ENCODE measurements around the gene BRS3. TPM values are rescaled to one million over a fixed set of nuclear protein-coding genes. Genes with fewer than 3 reads are reported as not detected.

BRS3 gene
- total RNA-seq, 2 experiments from 2014 or later: not detected

DNA sequence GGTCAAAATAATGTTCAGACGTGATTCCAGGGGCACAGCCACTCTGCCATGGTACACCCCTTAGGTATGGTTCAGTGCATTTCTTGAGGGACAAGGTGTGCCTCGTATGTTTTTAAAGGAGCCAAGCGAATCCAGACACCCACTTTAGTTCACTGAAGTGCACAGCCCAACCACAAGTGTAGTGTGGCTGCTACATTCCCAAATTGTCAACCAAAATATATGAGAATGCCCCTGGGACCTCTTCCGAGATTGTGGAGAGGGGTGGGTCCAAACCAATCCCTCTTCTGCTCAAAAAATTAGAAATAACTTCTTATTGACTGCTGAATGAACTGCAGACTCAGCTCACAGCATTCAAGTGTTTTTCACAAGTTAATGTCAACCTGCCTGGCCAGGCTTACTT is 7.4 kb upstream of the BRS3 start:
- intact Hi-C loops (cut with DNase I, micrococcal nuclease): no loop called here
- no peaks in the 10 kb centered on the region for H3K9me3 ChIP-seq (ENCODE audit: control insufficient read depth in 1 of 2, insufficient read depth in 1 of 2, low read length in 2 of 2)
- H3K4me1 ChIP-seq (ENCODE audit: insufficient read depth, low read length): no peaks in the 10 kb centered on the region
- TF ChIP-seq, protein P1, sequence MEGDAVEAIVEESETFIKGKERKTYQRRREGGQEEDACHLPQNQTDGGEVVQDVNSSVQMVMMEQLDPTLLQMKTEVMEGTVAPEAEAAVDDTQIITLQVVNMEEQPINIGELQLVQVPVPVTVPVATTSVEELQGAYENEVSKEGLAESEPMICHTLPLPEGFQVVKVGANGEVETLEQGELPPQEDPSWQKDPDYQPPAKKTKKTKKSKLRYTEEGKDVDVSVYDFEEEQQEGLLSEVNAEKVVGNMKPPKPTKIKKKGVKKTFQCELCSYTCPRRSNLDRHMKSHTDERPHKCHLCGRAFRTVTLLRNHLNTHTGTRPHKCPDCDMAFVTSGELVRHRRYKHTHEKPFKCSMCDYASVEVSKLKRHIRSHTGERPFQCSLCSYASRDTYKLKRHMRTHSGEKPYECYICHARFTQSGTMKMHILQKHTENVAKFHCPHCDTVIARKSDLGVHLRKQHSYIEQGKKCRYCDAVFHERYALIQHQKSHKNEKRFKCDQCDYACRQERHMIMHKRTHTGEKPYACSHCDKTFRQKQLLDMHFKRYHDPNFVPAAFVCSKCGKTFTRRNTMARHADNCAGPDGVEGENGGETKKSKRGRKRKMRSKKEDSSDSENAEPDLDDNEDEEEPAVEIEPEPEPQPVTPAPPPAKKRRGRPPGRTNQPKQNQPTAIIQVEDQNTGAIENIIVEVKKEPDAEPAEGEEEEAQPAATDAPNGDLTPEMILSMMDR (IDR thresholded peaks at IDR 0.05): no peak
- no peaks in the 10 kb centered on the region for H3K36me3 ChIP-seq (ENCODE audit: insufficient read depth, low read length)
- no peaks in the 10 kb centered on the region for H3K4me1 Mint-ChIP-seq (ENCODE audit: low read depth)
- CTCF ChIA-PET: no interaction called here
- no peaks in the 10 kb centered on the region for H3K36me3 Mint-ChIP-seq (ENCODE audit: low read depth)
- H3K27ac Mint-ChIP-seq: no peak overlapping the region
- H3K4me3 Mint-ChIP-seq: no peak overlapping the region
- no peak overlapping the region for H3K4me3 ChIP-seq (ENCODE audit: low read length)
- ATAC-seq (ENCODE audit: poor library complexity) (no peak), DNase-seq (no peak)
- POLR2A ChIA-PET: no interaction called here
- no peaks in the 10 kb centered on the region for H3K9me3 Mint-ChIP-seq
- peaks cover 2% of the 10 kb centered on the region for H3K27me3 Mint-ChIP-seq
- H3K27me3 ChIP-seq (ENCODE audit: control insufficient read depth in 1 of 2, insufficient read depth in 2 of 2, low read length in 2 of 2): peaks cover 0 to 4% of the 10 kb centered on the region in 2 experiments
- H3K27ac ChIP-seq (ENCODE audit: low read depth in 1 of 2, low read length in 2 of 2): no peak overlapping the region

DNA sequence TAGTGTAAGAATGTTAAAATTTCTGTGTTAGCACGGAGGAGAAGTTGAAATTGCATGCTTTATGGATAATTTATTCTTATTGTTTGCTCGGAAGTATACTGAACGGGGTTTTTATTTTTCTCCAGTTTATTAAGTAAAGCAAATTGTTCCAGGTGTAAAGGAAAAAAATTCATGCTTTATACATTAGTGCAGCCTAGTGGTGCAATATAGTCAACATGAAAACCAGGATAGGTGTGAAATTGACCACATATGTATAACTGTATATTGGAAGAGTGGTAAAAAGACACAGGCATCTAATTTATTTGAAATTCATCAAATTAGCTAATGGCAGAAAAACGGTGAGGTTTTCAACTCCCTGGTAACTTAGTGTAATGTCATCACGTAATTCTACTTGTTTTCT is 959 bp downstream of the BRS3 start:
- H3K27ac ChIP-seq (ENCODE audit: low read depth in 1 of 2, low read length in 2 of 2): no peak overlapping the region
- intact Hi-C loops (cut with DNase I, micrococcal nuclease): no loop called here
- Mint-ChIP-seq H3K27ac (no peak overlapping the region), H3K4me1 (ENCODE audit: low read depth) (no peaks in the 10 kb centered on the region), H3K27me3 (peaks cover 50% of the 10 kb centered on the region), H3K9me3 (no peaks in the 10 kb centered on the region), H3K36me3 (ENCODE audit: low read depth) (no peaks in the 10 kb centered on the region), H3K4me3 (no peak overlapping the region)
- ATAC-seq (ENCODE audit: poor library complexity): no peak
- H3K9me3 ChIP-seq (ENCODE audit: control insufficient read depth in 1 of 2, insufficient read depth in 1 of 2, low read length in 2 of 2): no peaks in the 10 kb centered on the region
- POLR2A ChIA-PET: no interaction called here
- CTCF ChIA-PET: interaction anchor here (0.5 kb wide), 1 partner anchor 19 kb away, joined by 3 read pairs; no protein-coding TSS in a partner anchor
- TF ChIP-seq, protein P1 (IDR thresholded peaks at IDR 0.05): no peak
- H3K4me3 ChIP-seq (ENCODE audit: low read length): no peak overlapping the region
- H3K4me1 ChIP-seq (ENCODE audit: insufficient read depth, low read length): no peaks in the 10 kb centered on the region
- H3K27me3 ChIP-seq (ENCODE audit: control insufficient read depth in 1 of 2, insufficient read depth in 2 of 2, low read length in 2 of 2): peaks cover 0 to 25% of the 10 kb centered on the region in 2 experiments
- H3K36me3 ChIP-seq (ENCODE audit: insufficient read depth, low read length): no peaks in the 10 kb centered on the region
- DNase-seq: no peak

DNA sequence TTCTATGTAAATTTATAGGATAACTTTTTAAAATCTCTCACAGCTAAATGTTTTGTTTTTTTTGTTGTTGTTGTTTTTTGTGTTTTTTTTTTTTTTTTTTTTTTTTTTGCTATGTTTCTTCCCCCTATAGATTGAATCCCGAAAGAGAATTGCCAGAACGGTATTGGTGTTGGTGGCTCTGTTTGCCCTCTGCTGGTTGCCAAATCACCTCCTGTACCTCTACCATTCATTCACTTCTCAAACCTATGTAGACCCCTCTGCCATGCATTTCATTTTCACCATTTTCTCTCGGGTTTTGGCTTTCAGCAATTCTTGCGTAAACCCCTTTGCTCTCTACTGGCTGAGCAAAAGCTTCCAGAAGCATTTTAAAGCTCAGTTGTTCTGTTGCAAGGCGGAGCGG is 4.1 kb downstream of the BRS3 start:
- ChIA-PET POLR2A (no interaction called here), CTCF (interaction anchor here (0.6 to 0.7 kb wide), 3 partner anchors 35 to 1379 kb away, joined by 3 to 5 read pairs (median 3); no protein-coding TSS in a partner anchor)
- Mint-ChIP-seq H3K27me3 (peaks cover 34% of the 10 kb centered on the region), H3K4me3 (no peak overlapping the region), H3K9me3 (no peaks in the 10 kb centered on the region), H3K36me3 (ENCODE audit: low read depth) (peaks cover 5% of the 10 kb centered on the region), H3K27ac (no peak overlapping the region), H3K4me1 (ENCODE audit: low read depth) (peaks cover 9% of the 10 kb centered on the region)
- Histone ChIP-seq H3K27me3 (ENCODE audit: control insufficient read depth in 1 of 2, insufficient read depth in 2 of 2, low read length in 2 of 2) (peaks cover 0 to 25% of the 10 kb centered on the region in 2 experiments), H3K4me3 (ENCODE audit: low read length) (no peak overlapping the region), H3K9me3 (ENCODE audit: control insufficient read depth in 1 of 2, insufficient read depth in 1 of 2, low read length in 2 of 2) (no peaks in the 10 kb centered on the region), H3K27ac (ENCODE audit: low read depth in 1 of 2, low read length in 2 of 2) (no peak overlapping the region), H3K4me1 (ENCODE audit: insufficient read depth, low read length) (peaks cover 5% of the 10 kb centered on the region), H3K36me3 (ENCODE audit: insufficient read depth, low read length) (no peaks in the 10 kb centered on the region)
- TF ChIP-seq, protein P1 (IDR thresholded peaks at IDR 0.05): no peak
- intact Hi-C loops (cut with DNase I, micrococcal nuclease): loop anchor here in 1 of 2 experiments (5.0 to 10.0 kb wide), 3 partner anchors 237 to 967 kb away; partner anchors contain the start of genes INTS6L, MAP7D3 and SLC9A6
- DNase-seq (no peak), ATAC-seq (ENCODE audit: poor library complexity) (no peak)

All from CD4-positive, alpha-beta T cell (primary cell).